DMS 273 treated with DMSO at 0.1 percent for 48 hours (cell line): ENCODE measurements around the gene CCDC50.

Experiments
- DNase-seq: peaks from one replicate; lab custom pipeline; 2025; lab: John Stamatoyannopoulos, UW

Gene CCDC50

DNA sequence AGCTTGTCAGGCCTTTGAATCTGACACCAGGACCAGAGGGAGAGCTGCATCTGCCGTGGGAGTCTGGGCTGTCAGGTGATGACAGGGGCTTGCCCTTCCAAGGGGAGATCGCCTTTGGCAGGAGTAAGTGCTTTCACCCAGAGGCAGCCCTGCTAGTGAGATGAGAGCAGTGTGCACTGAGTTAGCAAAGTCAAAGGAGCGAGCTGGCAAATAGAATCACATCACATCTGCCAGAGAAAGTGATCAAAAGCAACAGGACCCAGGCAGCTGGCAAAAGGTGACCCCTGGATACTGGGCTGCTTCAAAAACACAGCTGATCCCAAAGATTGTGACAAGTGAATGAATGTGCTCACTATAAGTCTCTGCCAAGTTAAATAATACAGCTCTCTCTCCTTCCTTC is 95.7 kb downstream of the CCDC50 start:
- DNase-seq: no peak

GRCh38 chr3:191425322-191425734 is 96.1 kb downstream of the CCDC50 start:
- DNase-seq: no peak

DNA sequence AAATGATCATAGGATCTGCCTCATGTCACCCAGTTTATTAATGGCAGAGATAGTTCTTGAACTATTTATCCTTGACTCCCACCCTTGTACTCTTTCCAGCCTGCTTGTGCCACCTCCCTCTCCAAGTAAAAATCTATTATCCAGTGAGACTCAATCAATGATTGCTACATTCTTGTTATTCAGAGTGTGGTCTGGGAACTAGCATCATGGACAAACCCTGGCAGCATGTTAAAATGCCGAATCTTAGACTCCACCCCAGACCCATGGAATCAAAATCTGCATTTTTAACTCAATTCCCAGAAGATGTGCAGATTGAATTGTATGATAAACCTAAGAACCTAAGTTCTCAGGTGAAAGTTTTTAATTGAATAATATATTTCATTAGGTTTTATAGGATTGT is 97.1 kb downstream of the CCDC50 start:
- DNase-seq: no peak

DNA sequence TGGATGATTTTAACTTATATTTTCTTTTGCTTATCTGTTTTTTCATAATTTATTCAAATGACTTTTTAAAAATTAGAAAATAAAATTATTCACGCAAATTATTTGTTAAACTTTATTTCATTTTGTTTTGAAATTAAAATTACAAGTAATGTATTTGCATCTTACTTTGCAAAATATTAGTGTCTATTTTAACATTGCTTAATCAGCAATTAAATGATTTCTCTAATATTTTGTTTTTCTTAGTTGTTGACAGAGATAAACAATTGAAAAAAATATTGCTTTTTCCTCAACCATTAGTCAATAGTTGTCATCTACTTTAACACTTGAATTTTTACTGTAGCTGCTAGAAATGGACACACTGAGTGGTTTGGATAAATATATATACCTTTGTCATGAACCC is 99.0 kb downstream of the CCDC50 start:
- no peak for DNase-seq

- DNase-seq: no peak
Observed at GRCh38 chr3:191430103-191430502, 100.9 kb downstream of the CCDC50 start.

GRCh38 chr3:191431160-191431822 is 102.1 kb downstream of the CCDC50 start:
- no peak for DNase-seq

GRCh38 chr3:191432162-191432561 is 103.0 kb downstream of the CCDC50 start:
- DNase-seq: no peak

DNA sequence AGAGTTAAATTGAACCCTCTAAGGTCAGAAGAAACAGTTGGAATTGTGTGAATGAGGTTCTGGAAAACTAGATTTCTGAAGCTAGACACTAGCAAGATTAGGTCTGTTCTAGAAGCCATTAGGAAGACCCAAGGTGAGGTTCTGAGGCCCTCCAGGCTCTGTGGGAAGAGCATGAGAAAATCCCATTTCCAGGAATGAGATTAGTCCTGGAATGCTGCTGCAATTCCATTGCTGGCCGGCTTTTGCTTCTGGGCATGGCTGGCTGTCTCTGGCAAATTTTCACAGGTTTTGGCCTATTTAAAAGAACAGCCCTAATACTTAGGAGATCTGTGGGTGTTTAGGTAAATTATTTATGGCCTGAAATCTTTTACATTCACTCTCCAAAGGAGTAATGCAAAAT is 104.8 kb downstream of the CCDC50 start:
- no peak for DNase-seq

- no peak for DNase-seq
Observed at GRCh38 chr3:191435981-191436380, 106.8 kb downstream of the CCDC50 start.

- no peak for DNase-seq
Observed at GRCh38 chr3:191438150-191438814, 109.1 kb downstream of the CCDC50 start.

DNA sequence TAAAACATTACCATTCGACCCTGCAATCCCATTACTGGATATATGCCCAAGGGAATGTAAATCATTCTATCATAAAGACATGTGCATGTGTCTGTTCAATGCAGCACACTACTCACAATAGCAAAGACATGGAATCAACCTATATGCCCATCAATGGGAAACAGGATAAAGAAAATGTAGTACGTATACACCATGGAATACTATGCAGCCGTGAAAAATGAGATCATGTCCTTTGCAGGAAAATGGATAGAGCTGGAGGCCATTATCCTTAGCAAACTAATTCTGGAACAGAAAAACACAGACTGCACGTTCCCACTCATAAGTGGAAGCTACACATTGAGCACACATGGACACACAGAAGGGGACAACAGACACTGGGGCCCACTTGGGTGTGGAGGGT is 111.3 kb downstream of the CCDC50 start:
- no peak for DNase-seq

- DNase-seq: no peak
Observed at GRCh38 chr3:191441687-191442086, 112.5 kb downstream of the CCDC50 start.

DNA sequence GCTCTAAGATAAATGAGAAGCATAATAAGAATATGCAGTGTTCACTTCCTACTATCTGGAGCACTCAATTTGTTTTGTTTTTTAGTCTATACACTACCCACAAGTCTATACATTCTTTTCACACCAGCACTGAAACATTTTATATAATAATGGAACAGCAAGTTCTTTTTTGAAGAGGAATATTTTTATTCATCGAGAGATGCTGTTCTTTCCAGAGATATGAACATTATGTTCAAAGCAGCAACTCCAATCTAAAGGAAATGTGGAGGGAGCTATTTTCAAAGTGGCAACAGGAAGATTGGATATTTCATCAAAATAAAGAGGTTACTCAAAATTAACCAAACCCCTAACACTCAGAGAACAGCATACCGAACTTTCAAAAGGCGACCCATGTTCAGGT is 115.4 kb downstream of the CCDC50 start:
- DNase-seq: no peak
